Natural killer cell (primary cell): Measurements from ENCODE around the gene GLI3. TPM values are rescaled to one million over a fixed set of nuclear protein-coding genes. Genes with fewer than 3 reads are reported as not detected.

Experiments used
- ATAC-seq, 3 donors: fragments of 150-1000 bp in 2 of 3; fragments of 200-7000 bp in 1 of 3; cut with Tn5 transposase; 1 replicate in 1 of 3; 2 replicates in 2 of 3; pipeline ENCODE4 v1.10.0; 2021; ENCODE audit warnings: mild to moderate bottlenecking in 2 of 3, moderate library complexity in 2 of 3
- DNase-seq, 2 donors: peaks; one replicate each; pipeline versions ENCODE4 v3.0.0 to v3.0.0-alpha.2; 2013 to 2021; ENCODE audit warnings: mixed read lengths in 1 of 2
- H3K27ac ChIP-seq: one replicate; pipeline ENCODE4 v1.5.1; 2013; ENCODE audit warnings: mild to moderate bottlenecking, low read length
- H3K27me3 ChIP-seq: one replicate; pipeline ENCODE4 v1.6.1; 2013; ENCODE audit warnings: low read length; ENCODE audit not compliant: control insufficient read depth, insufficient read depth
- H3K36me3 ChIP-seq: one replicate; pipeline ENCODE4 v1.6.1; 2013; ENCODE audit warnings: low read length; ENCODE audit not compliant: control insufficient read depth, insufficient read depth
- H3K4me1 ChIP-seq: one replicate; pipeline ENCODE4 v1.6.1; 2013; ENCODE audit warnings: low read length; ENCODE audit not compliant: control insufficient read depth, insufficient read depth
- H3K4me3 ChIP-seq: one replicate; pipeline ENCODE4 v1.5.1; 2013; ENCODE audit warnings: low read length
- H3K9me3 ChIP-seq: one replicate; pipeline ENCODE4 v1.6.1; 2013; ENCODE audit warnings: low read length; ENCODE audit not compliant: control insufficient read depth, insufficient read depth
- H3K27ac Mint-ChIP-seq, 2 donors: one replicate each; pipeline ENCODE4 v1.8.0; 2022; ENCODE audit warnings: mild to moderate bottlenecking in 2 of 2, mixed read lengths in 2 of 2, moderate library complexity in 1 of 2
- H3K27me3 Mint-ChIP-seq, 2 donors: one replicate each; pipeline ENCODE4 v1.8.0; 2022; ENCODE audit warnings: low read depth in 2 of 2, mixed read lengths in 2 of 2
- H3K36me3 Mint-ChIP-seq: one replicate; pipeline ENCODE4 v1.8.0; 2022; ENCODE audit warnings: mixed read lengths
- H3K4me1 Mint-ChIP-seq, 2 donors: one replicate each; pipeline ENCODE4 v1.8.0; 2022; ENCODE audit warnings: mixed read lengths in 2 of 2
- H3K4me3 Mint-ChIP-seq: one replicate; pipeline ENCODE4 v1.8.0; 2022; ENCODE audit warnings: mild to moderate bottlenecking, moderate library complexity, mixed read lengths
- H3K9me3 Mint-ChIP-seq, 2 donors: one replicate each; pipeline ENCODE4 v1.8.0; 2022; ENCODE audit warnings: mixed read lengths in 2 of 2
- CTCF ChIP-seq: fragments of 200-600 bp; IDR thresholded peaks from one replicate; pipeline ENCODE4 v1.8.0; 2022; ENCODE audit warnings: antibody characterized with exemption
- WGBS: methylation state at CpG from one replicate; pipeline ENCODE4 v1.1.7; 2013; ENCODE audit warnings: missing lambda C conversion rate; ENCODE audit not compliant: insufficient coverage; 5-methylcytosine and 5-hydroxymethylcytosine counted together
- intact Hi-C: fragments of 100-400 bp; cut with micrococcal nuclease; formaldehyde crosslinking; loops from one replicate; pipeline ENCODE4 v1.14.2; 2022
- total RNA-seq, 4 donors: library from RNA; stranded (reverse); fragments of 120-200 nt in 1 of 4; gene quantifications; one replicate each; pipeline versions ENCODE4 v1.2.3 to v1.2.4, GENCODE V29; 2013 to 2022

GLI3 gene
- total RNA-seq, 3 donors from 2014 or later (not counting 1 experiment from before 2014, with no cell fraction given) = 2.9 to 4.7 (median 3.1) TPM

DNA sequence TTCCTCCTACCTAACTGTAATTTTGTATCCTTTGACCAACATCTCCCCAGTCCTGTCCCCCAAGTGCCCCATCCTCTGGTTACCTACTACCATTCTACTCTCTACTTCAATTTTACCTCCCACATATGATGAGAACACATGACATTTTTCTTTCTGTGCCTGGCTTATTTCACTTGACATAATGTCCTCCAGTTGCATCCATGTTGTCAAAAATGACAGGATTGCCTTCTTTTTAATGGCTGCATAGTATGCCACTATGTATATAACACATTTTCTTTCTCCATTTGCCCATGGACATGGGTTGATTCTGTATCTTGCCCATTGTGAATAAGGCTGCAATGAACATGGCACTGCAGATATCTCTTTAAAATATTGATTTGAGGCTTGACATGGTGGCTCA is 33.7 kb downstream of the GLI3 start:
- Mint-ChIP-seq H3K4me3 (no peak overlapping the region), H3K4me1 (no peaks in the 10 kb centered on the region), H3K36me3 (no peaks in the 10 kb centered on the region), H3K27ac (no peak overlapping the region), H3K27me3 (no peaks in the 10 kb centered on the region), H3K9me3 (peaks cover 2 to 3% of the 10 kb centered on the region in 2 donors)
- Histone ChIP-seq H3K4me3 (no peak overlapping the region), H3K36me3 (no peaks in the 10 kb centered on the region), H3K27ac (no peak overlapping the region), H3K9me3 (no peaks in the 10 kb centered on the region), H3K4me1 (no peaks in the 10 kb centered on the region), H3K27me3 (no peaks in the 10 kb centered on the region)
- ATAC-seq (no peak), DNase-seq (no peak)
- TF ChIP-seq CTCF = no peak
- intact Hi-C loops = no loop called here

GRCh38 chr7:42202601-42203000 is 34.4 kb downstream of the GLI3 start:
- Histone ChIP-seq H3K27me3 (no peaks in the 10 kb centered on the region), H3K36me3 (no peaks in the 10 kb centered on the region), H3K27ac (no peak overlapping the region), H3K4me1 (no peaks in the 10 kb centered on the region), H3K9me3 (no peaks in the 10 kb centered on the region), H3K4me3 (no peak overlapping the region)
- H3K4me1 Mint-ChIP-seq = no peaks in the 10 kb centered on the region
- H3K36me3 Mint-ChIP-seq = no peaks in the 10 kb centered on the region
- ATAC-seq (no peak), DNase-seq (no peak)
- H3K27me3 Mint-ChIP-seq = no peaks in the 10 kb centered on the region
- no peak overlapping the region for H3K27ac Mint-ChIP-seq
- WGBS = 89% methylated on average over 4 of the region's 4 CpGs
- TF ChIP-seq CTCF = no peak
- intact Hi-C loops = no loop called here
- no peak overlapping the region for H3K4me3 Mint-ChIP-seq
- peaks cover 2 to 3% of the 10 kb centered on the region in 2 donors for H3K9me3 Mint-ChIP-seq

DNA sequence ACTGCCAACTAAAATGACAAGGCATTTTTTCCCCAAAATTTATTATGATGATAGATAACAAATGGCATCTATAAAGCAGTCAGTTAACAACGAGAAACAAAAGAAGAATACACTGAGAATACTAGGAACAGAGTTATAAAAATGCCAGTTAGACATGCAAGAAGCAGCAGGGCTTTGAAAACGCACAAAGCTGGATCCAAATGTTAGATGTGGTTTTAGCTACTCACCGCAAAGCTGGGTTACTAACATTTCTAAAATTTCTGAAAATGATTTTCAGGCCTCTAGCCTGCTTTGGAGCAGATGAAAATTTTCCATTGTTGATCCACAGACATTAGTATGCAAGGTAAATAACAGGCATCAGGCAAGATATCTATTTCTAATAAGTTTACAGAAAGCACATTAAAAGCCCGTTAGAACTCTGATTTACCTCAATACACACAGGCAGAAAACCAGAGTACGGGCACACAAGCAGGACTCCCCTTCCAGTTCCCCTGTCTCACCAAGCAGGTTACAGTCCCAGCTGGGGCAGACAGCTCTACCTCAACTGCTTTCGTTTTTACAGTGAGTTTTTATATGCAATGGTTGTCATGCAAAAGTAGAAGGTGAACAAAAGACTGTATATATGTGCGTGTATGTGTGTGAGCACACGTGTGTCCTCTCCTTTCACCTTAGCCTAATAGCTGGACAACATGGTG is 37.9 kb downstream of the GLI3 start:
- H3K27ac Mint-ChIP-seq = no peak overlapping the region
- H3K9me3 ChIP-seq = no peaks in the 10 kb centered on the region
- TF ChIP-seq CTCF = no peak
- intact Hi-C loops = no loop called here
- H3K4me1 ChIP-seq = no peaks in the 10 kb centered on the region
- peaks cover 2% of the 10 kb centered on the region in 2 donors for H3K9me3 Mint-ChIP-seq
- no peaks in the 10 kb centered on the region for H3K36me3 ChIP-seq
- no peak overlapping the region for H3K27ac ChIP-seq
- no peaks in the 10 kb centered on the region for H3K36me3 Mint-ChIP-seq
- H3K27me3 Mint-ChIP-seq = no peaks in the 10 kb centered on the region
- no peak overlapping the region for H3K4me3 ChIP-seq
- H3K4me3 Mint-ChIP-seq = no peak overlapping the region
- no peak for ATAC-seq
- WGBS = 50% methylated on average over 8 of the region's 8 CpGs
- H3K27me3 ChIP-seq = no peaks in the 10 kb centered on the region
- peaks cover 2% of the 10 kb centered on the region in 2 donors for H3K4me1 Mint-ChIP-seq
- no peak for DNase-seq

DNA sequence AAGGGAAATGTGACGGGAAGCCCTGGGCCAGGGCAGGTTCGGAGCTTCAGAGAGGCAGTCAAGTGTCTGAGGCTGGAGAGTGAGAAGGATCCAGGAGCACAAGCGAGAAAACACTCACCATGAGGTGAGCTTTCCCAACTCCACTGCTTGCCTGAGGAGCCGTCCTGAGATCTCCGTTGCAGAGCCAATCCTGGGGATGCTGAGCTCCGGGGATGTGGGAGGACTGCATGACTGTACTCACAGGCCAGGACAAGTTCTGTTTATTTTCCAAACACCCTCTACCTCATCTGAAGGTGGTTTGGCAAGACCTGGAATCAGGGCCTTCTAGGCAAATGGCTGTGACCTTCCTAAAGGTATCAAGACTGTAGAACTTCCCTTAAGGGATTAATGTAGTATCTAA is 38.7 kb downstream of the GLI3 start:
- 91% methylated on average over 5 of the region's 6 CpGs for WGBS
- DNase-seq = no peak
- H3K4me1 ChIP-seq = no peaks in the 10 kb centered on the region
- no peaks in the 10 kb centered on the region for H3K9me3 ChIP-seq
- Mint-ChIP-seq H3K4me3 (no peak overlapping the region), H3K4me1 (peaks cover 7 to 9% of the 10 kb centered on the region in 2 donors), H3K9me3 (peaks cover 0 to 1% of the 10 kb centered on the region in 2 donors), H3K27me3 (no peaks in the 10 kb centered on the region), H3K27ac (no peak overlapping the region), H3K36me3 (no peaks in the 10 kb centered on the region)
- no peak for TF ChIP-seq CTCF
- H3K27ac ChIP-seq = no peak overlapping the region
- no peaks in the 10 kb centered on the region for H3K36me3 ChIP-seq
- H3K4me3 ChIP-seq = no peak overlapping the region
- no peak for ATAC-seq
- intact Hi-C loops = no loop called here
- H3K27me3 ChIP-seq = no peaks in the 10 kb centered on the region
